Head of caudate nucleus (tissue), 42 donors: ENCODE measurements around the gene CCDC183.
"Not testable (repeated sequence)": the region's sequence is repeated elsewhere in the genome, so short reads cannot be mapped to it uniquely, and the experiment has no call there.

Experiments
- DNase-seq, 42 donors: peaks; one replicate each; pipeline versions ENCODE4 v3.0.0 to v3.0.0-alpha.2; 2020 to 2021; ENCODE audit warnings: mixed read lengths in 7 of 42
- intact Hi-C: fragments of 100-400 bp; cut with DNase I; formaldehyde crosslinking; loops from one replicate; pipeline ENCODE4 v1.15.0; 2022

Gene CCDC183

GRCh38 chr9:136776947-136777346, 19.2 kb upstream of the CCDC183 start:
- DNase-seq, result no peak
- intact Hi-C loops, result no loop called here

- DNase-seq, result no peak
- intact Hi-C loops, result no loop called here
Measured at GRCh38 chr9:136777359-136777758, 18.8 kb upstream of the CCDC183 start.

GRCh38 chr9:136779808-136780207, 16.3 kb upstream of the CCDC183 start:
- intact Hi-C loops, result loop anchor here (10.0 kb wide), 1 partner anchor 295 kb away; the partner anchor contains the start of genes SAPCD2 and UAP1L1
- no peak for DNase-seq

GRCh38 chr9:136782452-136782851, 13.7 kb upstream of the CCDC183 start:
- no peak for DNase-seq
- intact Hi-C loops, result loop anchor here (10.0 kb wide), 1 partner anchor 292 kb away; the partner anchor contains the start of genes SAPCD2 and UAP1L1

- intact Hi-C loops, result loop anchor here (10.0 kb wide), 1 partner anchor 290 kb away; the partner anchor contains the start of genes SAPCD2 and UAP1L1
- DNase-seq, result peak in 15 of 42 donors; percentile 28 to 78 (median 47)
Measured at GRCh38 chr9:136784249-136784996, 11.7 kb upstream of the CCDC183 start.

GRCh38 chr9:136784997-136785361, 11.2 kb upstream of the CCDC183 start:
- no peak for DNase-seq
- intact Hi-C loops, result loop anchor here (5.0 to 10.0 kb wide), 2 partner anchors 252 to 290 kb away; partner anchors contain the start of genes SAPCD2 and UAP1L1

GRCh38 chr9:136785565-136786355, 10.4 kb upstream of the CCDC183 start:
- DNase-seq, result not testable (repeated sequence)
- intact Hi-C loops, result loop anchor here (5.0 to 10.0 kb wide), 2 partner anchors 252 to 289 kb away; partner anchors contain the start of genes SAPCD2 and UAP1L1

GRCh38 chr9:136786451-136786850, 9.7 kb upstream of the CCDC183 start:
- peak in 41 of 42 donors; percentile 29 to 85 (median 71) for DNase-seq
- intact Hi-C loops, result loop anchor here (5.0 to 10.0 kb wide), 2 partner anchors 251 to 288 kb away; partner anchors contain the start of genes SAPCD2 and UAP1L1

- DNase-seq, result peak in 1 of 42 donors; percentile 15
- intact Hi-C loops, result loop anchor here (5.0 to 10.0 kb wide), 2 partner anchors 250 to 288 kb away; partner anchors contain the start of genes SAPCD2 and UAP1L1
Measured at GRCh38 chr9:136786983-136787382, 9.2 kb upstream of the CCDC183 start.

- intact Hi-C loops, result loop anchor here (5.0 to 10.0 kb wide), 2 partner anchors 249 to 287 kb away; partner anchors contain the start of genes SAPCD2 and UAP1L1
- DNase-seq, result peak; percentile 45 to 90 (median 74)
Measured at GRCh38 chr9:136787690-136788400, 8.3 kb upstream of the CCDC183 start.

GRCh38 chr9:136788644-136789522, 7.3 kb upstream of the CCDC183 start:
- not testable (repeated sequence) for DNase-seq
- intact Hi-C loops, result loop anchor here (5.0 to 10.0 kb wide), 2 partner anchors 248 to 286 kb away; partner anchors contain the start of genes SAPCD2 and UAP1L1

- intact Hi-C loops, result loop anchor here (5.0 to 10.0 kb wide), 2 partner anchors 248 to 285 kb away; partner anchors contain the start of genes SAPCD2 and UAP1L1
- DNase-seq, result no peak
Measured at GRCh38 chr9:136789523-136789937, 6.6 kb upstream of the CCDC183 start.

GRCh38 chr9:136790640-136791515, 5.3 kb upstream of the CCDC183 start, which contains the start of gene TMEM141:
Gene TMEM141 (plus strand): TSS chr9:136791344. CDS start chr9:136791371, 27 bp downstream.
- intact Hi-C loops, result loop anchor here (5.0 kb wide), 1 partner anchor 161 kb away; the partner anchor contains the start of gene LCN12

GRCh38 chr9:136791516-136792276, 4.4 kb upstream of the CCDC183 start:
- DNase-seq, result peak in 33 of 42 donors; percentile 24 to 74 (median 45)
- intact Hi-C loops, result loop anchor here (5.0 kb wide), 1 partner anchor 161 kb away; the partner anchor contains the start of gene LCN12

More at GRCh38 chr9:136790640-136791515, 5.3 kb upstream of the CCDC183 start, which contains the start of gene TMEM141:
- peak; percentile 99 to 100 (median 100) for DNase-seq
